ENCODE measurements around the gene FAM50B.

DNA sequence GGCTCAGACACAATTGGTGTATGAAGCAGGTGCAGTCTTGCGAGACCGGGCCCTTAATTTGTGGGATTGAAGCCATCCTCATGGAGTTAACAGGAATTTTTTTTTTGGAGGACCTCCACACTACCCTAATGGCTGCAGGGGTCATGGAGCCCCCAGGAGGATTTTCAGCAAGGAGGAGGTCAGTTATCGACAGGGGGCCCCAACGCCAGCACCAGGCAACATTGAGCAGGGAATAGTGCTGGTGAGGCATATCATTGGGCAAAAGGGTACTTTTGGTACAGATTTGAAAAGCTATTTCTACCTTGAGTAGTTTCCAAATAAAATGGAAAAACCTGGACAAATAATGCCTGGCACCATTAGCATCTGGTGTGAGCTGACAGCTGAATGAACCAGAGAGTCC, 6.7 kb downstream of the FAM50B start:
- TF ChIP-seq, protein P1, sequence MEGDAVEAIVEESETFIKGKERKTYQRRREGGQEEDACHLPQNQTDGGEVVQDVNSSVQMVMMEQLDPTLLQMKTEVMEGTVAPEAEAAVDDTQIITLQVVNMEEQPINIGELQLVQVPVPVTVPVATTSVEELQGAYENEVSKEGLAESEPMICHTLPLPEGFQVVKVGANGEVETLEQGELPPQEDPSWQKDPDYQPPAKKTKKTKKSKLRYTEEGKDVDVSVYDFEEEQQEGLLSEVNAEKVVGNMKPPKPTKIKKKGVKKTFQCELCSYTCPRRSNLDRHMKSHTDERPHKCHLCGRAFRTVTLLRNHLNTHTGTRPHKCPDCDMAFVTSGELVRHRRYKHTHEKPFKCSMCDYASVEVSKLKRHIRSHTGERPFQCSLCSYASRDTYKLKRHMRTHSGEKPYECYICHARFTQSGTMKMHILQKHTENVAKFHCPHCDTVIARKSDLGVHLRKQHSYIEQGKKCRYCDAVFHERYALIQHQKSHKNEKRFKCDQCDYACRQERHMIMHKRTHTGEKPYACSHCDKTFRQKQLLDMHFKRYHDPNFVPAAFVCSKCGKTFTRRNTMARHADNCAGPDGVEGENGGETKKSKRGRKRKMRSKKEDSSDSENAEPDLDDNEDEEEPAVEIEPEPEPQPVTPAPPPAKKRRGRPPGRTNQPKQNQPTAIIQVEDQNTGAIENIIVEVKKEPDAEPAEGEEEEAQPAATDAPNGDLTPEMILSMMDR (IDR thresholded peaks at IDR 0.05) = no peak
- TF ChIP-seq POLR2A (IDR thresholded peaks at IDR 0.05) = no peak

Measured in uterus (tissue), 2 donors.